ENCODE results near the gene SPOCK1.

SPOCK1 gene

DNA sequence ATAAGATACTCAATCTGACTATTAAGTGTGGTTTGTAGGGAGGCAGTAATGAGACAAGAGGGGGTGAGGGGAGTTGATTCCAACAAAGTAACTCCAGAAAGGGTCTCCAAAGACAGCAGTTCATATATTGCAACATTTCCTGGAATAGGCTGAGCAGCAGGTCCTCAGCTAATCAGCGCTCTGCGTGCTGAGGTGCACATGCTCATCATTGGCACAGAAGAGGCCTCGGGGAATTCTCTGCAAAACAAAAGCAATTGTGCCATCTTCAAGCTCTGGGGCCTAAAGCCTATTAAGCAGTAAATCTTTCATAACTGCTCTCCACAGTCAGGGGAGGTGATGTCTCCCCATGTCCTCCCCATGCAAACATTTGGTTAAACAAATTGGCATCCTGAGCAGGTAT lies 357.3 kb downstream of the SPOCK1 start:
- DNase-seq: no peak

DNA sequence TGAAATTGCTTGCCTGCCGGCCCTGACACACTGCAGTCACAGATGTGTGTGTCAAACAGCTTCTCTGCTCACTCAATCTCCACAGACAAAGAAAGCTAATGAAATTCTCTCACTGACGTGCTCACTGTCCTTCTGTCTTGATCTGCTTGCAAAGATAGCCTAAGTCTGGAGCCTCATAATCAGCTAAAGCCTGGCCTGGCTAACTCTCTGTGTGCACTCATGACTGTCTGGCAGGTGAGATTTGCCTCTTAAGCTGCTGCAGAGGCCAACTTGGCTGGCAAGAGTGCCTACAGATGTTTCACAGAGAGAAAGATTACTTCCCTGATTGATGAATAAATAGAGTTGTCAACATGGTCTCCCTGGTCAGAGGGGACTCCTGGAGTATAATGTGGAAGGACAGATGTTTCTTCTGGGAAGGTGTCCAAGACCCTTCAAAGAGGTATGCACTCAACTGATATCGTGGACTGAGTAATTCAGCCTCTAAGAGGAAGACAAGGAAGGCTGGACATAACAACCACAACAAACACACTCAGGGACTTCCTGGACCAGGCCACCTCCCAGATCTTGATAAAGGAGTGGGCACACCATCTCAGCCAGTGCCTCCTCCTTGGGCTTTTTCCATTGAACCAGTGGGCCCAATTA lies 362.0 kb downstream of the SPOCK1 start:
- DNase-seq: no peak

DNA sequence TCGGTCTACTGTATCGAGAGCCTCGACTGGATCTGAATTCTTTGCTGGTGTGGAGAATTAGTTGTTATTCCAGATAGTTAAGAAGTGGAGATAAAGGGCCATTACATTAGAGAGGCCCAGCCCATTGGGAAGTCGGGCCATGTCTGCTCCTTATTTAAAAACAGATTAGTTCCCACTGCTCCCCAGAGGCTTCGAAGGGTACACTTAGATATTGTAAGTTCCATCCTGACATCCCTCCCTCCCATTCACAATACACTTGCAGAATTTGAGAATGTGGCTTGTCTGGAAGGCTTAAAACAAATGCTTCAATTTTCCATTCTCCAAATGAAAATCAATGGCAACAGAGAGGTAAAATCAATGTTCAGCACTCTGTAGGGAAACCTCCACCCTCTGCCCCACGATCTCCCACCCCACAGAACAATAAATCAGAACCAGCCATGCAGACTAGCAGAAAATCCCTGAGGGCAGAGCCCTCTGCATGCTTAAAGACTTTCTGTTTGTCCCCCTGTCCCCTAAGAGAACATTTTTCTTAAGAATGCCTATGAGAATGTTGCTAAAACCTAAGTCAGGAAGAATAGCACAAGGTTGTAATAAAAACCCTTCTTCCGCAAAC lies 364.1 kb downstream of the SPOCK1 start:
- DNase-seq: no peak

DNA sequence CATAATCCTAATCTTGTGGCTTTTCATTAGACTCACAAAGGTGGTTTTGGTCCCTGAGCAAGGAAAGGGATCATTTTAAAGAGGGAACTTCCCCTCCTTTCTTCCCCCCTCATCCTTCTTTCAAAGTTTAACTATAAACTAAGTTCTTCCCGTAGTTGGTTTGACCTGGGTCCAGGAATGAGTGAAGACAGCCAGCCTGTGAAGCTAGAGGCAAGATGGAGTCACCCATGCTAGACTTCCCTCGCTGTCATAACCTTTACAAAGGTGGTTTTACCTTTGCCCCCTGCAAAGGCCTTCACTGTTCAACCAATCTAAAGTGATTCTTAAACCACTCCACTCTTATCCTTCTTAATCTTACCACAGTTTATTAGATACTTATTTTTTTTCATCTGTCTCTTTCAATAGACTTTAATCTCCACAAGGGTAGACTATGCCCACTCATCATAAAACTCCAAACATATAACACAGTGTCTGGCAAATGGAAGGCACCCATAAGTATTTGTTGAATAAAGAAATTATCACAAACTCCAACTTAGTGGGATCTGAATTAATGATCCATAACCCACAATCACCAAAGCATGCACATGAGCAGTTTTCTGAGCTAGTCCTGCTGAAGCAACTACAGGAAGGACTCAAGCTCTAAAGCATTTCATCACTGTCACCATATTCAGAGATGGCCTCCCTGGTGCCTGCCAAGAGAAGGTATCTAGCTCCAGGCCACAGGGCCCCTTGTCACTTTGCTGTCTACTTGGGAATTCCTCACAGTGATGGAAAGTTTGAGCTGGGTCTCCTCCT lies 369.0 kb downstream of the SPOCK1 start:
- no peak for DNase-seq

- DNase-seq: no peak
These were observed 371.1 kb downstream of the SPOCK1 start for GRCh38 chr5:137128012-137128411.

GRCh38 chr5:137126829-137127228 lies 372.3 kb downstream of the SPOCK1 start:
- DNase-seq: no peak

- no peak for DNase-seq
These were observed 376.6 kb downstream of the SPOCK1 start for GRCh38 chr5:137122558-137122957.

- no peak for DNase-seq
These were observed 377.1 kb downstream of the SPOCK1 start for GRCh38 chr5:137122075-137122474.

DNA sequence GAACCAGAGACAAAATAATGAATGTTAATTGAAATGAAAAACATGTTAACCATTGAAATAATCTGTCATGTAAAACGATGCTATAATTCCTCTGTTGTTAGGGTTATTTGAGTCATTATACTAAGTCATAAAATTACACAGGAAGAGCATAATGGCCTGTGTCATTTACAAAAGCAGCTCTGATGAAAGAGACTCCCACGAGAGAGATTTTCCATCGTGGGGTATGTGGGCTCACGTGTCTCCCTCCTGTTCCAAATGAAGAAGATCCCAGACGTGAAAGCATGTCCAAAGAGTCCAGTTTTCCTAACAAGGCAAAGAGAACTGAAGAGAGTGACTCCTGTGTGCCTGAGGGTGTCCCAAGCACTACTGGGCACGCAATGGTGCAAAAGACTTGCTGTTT lies 379.8 kb downstream of the SPOCK1 start:
- DNase-seq: no peak

DNA sequence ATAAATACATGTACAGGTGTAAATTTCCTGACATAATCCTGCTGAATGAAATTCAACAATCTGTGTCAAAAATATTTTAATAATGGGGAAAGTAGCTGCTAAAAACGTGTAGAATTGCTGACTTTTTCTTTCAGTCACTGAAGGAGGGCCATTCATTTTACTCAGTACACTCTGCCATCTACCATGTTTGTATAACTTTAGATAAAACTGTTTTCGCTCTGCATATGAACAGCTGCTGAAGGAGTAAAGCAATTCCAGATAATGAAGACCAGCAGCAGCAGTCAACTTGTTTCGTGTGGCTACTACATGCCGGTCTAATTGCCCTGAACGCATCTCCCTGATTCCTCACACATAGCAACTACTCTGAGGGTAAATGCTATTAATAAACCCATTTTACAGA lies 380.5 kb downstream of the SPOCK1 start:
- DNase-seq: no peak

- no peak for DNase-seq
These were observed 384.0 kb downstream of the SPOCK1 start for GRCh38 chr5:137115152-137115551.

- DNase-seq: no peak
These were observed 384.6 kb downstream of the SPOCK1 start for GRCh38 chr5:137114529-137114928.

- no peak for DNase-seq
These were observed 385.2 kb downstream of the SPOCK1 start for GRCh38 chr5:137113939-137114338.

- no peak for DNase-seq
These were observed 386.0 kb downstream of the SPOCK1 start for GRCh38 chr5:137113161-137113560.

- no peak for DNase-seq
These were observed 393.6 kb downstream of the SPOCK1 start for GRCh38 chr5:137105351-137106035.

DNA sequence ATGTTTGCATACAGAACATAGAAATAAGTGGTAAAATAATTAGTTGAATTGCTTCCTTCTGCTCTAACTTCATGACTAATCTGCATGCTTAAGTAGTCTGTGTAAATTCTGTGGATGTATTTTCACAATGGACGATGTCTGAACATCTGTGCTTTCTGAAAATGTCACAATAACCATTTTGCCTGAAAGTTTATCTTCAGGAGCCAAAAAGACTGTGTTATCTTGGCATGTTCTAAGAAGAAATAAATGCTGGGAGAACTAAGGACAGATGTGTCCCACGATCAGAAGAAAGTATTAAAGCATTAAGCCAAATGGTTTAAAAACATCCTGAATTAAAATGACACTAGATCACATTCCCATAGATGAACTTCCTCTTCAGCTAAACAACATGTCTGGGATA lies 397.6 kb downstream of the SPOCK1 start:
- DNase-seq: no peak

- no peak for DNase-seq
These were observed 399.5 kb downstream of the SPOCK1 start for GRCh38 chr5:137099651-137100050.

- no peak for DNase-seq
These were observed 400.5 kb downstream of the SPOCK1 start for GRCh38 chr5:137098663-137099062.

DNA sequence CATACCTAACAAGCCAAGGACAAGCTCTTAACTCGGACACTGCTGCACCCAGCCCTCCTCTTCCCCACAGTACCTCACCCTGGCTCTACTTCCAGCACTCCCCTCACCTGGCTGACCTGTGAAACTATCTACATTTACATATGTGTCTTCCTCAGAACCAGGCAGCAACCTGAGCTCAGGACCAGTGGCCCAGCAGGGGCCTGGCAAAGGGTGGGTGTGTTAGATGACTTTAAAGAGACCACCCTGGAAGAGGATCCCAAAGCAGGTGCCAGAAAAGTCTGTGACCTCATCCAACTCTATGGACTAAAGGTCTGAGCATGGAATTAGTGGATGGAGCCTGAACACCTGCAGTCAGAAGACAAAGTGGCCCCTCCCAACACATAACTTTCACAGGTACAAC lies 400.9 kb downstream of the SPOCK1 start:
- no peak for DNase-seq

- no peak for DNase-seq
These were observed 401.9 kb downstream of the SPOCK1 start for GRCh38 chr5:137097203-137097602.

GRCh38 chr5:137096149-137097103 lies 402.7 kb downstream of the SPOCK1 start:
- no peak for DNase-seq

DNA sequence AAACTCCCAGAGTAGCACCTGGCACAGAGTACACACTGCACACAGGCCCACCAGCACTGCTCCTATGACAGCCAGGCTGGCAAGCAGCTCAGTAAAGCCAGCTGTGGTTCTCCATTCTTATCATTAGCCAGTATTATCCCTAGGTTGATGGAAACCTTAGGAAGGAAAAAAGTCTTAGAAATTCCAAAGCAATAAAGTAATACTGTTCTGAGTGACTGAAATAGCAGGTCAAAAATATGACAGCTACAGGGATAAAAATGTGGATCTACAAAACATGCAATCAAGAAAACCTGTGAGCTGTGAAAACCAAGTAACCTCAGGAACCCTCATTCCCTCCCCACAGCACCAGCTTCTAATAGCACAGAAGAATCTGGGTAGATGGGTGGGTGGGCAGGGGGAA lies 403.5 kb downstream of the SPOCK1 start:
- DNase-seq: no peak

All from hematopoietic multipotent progenitor cell treated with erythropoietin and hydrocortisone succinate and interleukin-3 and kit ligand, for 6 days (in vitro differentiated cells).